GM12872 (cell line): ENCODE measurements around the gene PAEP.

ENCODE experiments used
- TF ChIP-seq, protein P1 (sequence below): IDR thresholded peaks from 3 replicates; pipeline ENCODE4 v1.5.1; 2011; ENCODE audit warnings: low read depth, mild to moderate bottlenecking, low read length, moderate library complexity; ENCODE audit not compliant: insufficient read depth

Gene PAEP

DNA sequence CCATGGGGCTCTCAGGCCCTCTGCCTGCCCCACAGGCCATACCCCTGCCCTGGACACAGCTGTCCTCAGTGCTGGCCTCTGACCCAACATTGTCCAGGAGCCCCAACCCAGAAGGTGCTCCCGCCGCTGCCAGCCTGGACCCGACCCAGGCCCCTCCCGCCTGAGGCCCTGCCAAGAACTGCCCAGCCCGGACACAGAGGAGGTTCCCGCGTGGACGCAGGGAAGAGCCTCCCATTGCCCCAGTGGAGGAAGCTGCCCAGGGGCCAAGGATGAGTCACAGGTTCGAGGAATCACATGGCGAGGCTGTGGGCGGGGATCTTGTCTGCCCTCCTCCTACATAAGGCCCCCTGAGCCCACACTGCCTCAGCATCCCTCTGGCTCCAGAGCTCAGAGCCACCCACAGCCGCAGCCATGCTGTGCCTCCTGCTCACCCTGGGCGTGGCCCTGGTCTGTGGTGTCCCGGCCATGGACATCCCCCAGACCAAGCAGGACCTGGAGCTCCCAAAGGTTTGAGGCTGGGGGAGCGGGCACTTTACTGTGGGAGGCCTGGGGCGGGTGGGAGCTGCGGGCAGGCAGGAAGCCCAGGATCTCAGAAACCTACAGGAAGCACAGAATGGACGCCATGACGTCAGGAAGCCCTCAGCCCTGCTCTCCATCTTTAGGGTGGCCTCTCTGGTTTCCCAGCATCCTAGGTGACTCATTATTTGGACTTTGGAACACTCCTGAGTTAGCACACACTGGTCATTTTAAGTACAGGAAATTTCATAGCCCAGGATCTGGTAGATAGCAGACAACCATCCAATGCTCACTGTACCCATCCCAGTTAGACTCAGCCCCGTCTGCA is at the start of gene PAEP:
Gene PAEP (plus strand): TSS at position 366 of the 844 bp plus-strand sequence.
- TF ChIP-seq, protein P1, sequence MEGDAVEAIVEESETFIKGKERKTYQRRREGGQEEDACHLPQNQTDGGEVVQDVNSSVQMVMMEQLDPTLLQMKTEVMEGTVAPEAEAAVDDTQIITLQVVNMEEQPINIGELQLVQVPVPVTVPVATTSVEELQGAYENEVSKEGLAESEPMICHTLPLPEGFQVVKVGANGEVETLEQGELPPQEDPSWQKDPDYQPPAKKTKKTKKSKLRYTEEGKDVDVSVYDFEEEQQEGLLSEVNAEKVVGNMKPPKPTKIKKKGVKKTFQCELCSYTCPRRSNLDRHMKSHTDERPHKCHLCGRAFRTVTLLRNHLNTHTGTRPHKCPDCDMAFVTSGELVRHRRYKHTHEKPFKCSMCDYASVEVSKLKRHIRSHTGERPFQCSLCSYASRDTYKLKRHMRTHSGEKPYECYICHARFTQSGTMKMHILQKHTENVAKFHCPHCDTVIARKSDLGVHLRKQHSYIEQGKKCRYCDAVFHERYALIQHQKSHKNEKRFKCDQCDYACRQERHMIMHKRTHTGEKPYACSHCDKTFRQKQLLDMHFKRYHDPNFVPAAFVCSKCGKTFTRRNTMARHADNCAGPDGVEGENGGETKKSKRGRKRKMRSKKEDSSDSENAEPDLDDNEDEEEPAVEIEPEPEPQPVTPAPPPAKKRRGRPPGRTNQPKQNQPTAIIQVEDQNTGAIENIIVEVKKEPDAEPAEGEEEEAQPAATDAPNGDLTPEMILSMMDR = no peak

DNA sequence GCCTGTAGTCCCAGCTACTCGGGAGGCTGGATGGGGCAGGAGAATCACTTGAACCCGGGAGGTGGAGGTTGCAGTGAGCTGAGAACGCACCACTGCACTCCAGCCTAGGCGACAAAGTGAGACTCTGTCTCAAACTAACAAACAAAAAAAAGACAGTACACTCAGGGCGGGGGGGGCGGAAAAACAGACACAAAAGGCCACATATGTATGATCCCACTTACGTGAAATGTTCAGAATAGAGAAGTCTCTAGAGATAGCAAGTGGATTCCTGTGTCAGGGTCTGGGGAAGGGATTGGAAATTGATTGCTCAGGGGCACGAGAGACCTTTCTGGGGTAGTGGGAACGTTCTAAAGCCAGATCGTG is 49.3 kb upstream of the PAEP start:
- TF ChIP-seq, protein P1 = no peak

DNA sequence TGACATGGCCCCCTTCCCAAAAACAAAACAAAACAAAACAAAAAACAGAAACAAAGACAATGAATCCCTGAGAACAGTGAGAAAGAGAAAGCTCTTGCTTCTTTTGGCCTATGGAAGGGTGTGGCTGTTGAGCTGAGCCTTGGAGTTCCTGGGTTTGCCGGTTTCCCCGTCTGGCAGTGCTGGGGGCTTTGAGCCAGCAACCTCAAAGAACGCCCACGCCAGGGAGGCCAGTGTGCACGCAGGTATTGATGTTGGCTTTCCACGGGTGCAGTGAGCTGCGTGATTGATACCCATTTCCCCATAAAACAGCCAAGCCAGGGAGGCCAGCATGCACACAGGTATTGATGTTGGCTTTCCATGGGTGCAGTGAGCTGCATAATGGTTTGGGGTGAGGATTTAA is 48.7 kb upstream of the PAEP start:
- TF ChIP-seq, protein P1 = no peak

DNA sequence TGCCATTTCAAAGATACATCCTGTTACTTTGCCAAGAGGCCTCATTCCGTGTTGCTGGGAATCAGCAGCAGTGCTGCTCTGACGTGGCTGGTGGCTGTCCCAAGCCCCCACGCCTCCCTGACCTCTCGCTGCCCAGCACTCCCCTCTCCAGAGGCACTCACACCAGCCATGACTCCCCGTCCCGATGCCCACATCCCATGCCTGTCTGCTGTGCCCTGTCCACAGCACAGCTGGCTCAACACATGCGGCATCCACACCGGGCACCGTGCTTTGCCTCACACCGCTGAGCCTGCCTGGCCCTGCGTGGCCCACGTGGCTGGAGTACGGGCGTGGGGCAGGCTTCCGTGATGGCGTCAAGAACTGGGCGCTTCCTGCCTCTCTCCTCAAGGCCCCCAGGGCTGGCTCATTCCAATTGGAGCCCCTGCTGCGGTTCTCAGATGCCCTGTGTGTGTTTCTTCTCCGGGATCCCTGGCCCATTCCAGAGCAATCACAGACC is 48.2 kb upstream of the PAEP start:
- TF ChIP-seq, protein P1 = no peak

DNA sequence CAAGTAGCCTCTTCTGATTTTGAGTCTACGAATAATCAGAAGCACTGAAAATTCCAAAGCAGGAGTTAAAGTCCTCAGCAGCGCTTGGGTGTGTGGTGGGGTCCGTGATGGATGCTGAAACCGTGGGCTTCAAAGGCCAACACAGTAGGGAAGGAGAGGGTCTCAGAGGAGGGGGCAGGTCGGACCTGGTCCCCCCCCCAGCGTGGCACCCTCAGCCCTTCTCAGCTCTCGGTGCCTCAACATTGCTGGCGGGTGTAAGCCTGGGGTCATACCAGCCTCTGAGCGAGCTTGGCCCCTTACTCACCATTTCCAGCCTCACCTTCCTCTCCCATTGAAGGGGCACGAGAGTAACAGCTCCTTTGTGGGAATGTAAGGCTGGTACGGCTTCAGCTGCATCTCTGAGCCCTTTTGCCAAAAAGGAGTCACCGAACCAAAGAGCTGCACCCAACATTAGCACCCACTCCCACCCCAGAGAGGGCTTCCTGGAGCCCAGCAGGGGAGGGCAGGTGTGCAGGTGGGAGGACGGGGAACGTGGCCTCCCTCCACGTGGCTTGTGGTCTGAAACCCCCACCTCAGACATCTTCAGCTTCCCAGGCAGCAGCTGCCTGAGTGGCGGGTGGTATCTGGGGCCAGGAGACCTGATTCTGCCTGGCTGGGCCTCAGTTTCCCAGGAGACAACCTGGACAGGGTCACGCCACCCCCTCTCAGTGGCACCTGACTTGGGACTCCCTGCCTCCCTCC is 47.0 kb upstream of the PAEP start:
- TF ChIP-seq, protein P1 = no peak

DNA sequence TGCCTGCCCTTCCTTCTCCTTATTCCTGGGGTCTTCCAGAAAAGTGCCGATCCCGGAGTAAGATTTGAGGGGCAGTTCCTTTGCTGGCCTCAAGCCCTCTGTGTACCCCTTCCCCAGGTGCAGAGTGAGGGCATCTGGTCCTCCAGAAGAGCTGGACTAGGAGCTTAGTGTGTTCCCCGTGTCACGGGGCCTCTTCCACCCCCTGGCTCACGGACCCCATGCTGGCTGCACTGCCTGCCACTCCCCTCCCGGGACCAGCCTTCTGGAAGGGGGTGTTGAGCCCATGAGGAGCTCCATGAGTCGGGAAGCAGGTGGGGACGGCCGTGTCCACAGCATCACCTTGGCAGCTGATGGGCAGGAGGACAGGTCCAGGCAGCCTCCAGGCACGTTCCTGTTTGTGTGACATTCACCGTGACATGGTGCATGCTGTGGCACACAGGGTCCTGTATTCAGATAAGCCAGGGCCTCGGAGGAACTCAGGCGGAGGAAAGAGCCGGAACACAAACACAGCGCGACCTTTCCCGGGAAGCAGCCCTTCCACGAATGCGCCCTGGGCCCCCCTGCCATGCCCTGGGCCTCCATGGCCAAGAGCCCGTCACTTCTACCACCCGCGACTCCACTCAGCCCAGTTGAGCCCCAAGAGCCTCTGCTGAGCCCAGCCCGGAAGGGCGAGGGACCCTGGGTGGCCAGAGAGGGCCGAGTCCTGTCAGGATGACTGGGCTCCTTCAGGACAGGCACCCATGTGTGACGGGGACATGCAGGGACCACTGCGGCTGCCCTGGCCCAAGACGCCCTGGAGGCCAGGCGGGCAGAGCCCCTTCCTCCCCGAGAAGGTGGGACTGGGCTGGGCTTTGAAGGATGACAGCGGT is 46.2 kb upstream of the PAEP start:
- TF ChIP-seq, protein P1 = no peak
